AG09319 (cell line): ENCODE results near the gene HAGH.

Experiments used
- DNase-seq: peaks from one replicate; pipeline ENCODE4 v3.0.0-alpha.2; 2010; ENCODE audit warnings: low read depth; ENCODE audit errors: extremely low read depth
- CTCF ChIP-seq: IDR thresholded peaks from 2 replicates; pipeline ENCODE4 v1.5.1; 2011; ENCODE audit warnings: low read depth, mild to moderate bottlenecking, inconsistent platforms, low read length, moderate library complexity

The HAGH gene

GRCh38 chr16:1775006-1775845 is 51.4 kb downstream of the HAGH start:
- DNase-seq = no peak
- TF ChIP-seq CTCF = no peak

GRCh38 chr16:1774448-1774780 is 52.2 kb downstream of the HAGH start:
- no peak for DNase-seq
- TF ChIP-seq CTCF = no peak

GRCh38 chr16:1773703-1774447 is 52.8 kb downstream of the HAGH start:
- DNase-seq = no peak
- no peak for TF ChIP-seq CTCF

- TF ChIP-seq CTCF = peak; percentile 52
- DNase-seq = peak; percentile 42
Measured at GRCh38 chr16:1772908-1773702, 53.5 kb downstream of the HAGH start, which contains the start of gene MRPS34. MRPS34 (minus strand) TSS chr16:1773134; CDS start chr16:1773119, 15 bp downstream.

GRCh38 chr16:1772362-1772907 is 54.2 kb downstream of the HAGH start, which contains the start of gene EME2:
EME2 (plus strand) TSS chr16:1772810; CDS start chr16:1773228, 418 bp downstream.
- TF ChIP-seq CTCF = no peak
- no peak for DNase-seq

- no peak for DNase-seq
- no peak for TF ChIP-seq CTCF
Measured at GRCh38 chr16:1771864-1772361, 54.7 kb downstream of the HAGH start.
